Loucy (cell line): ENCODE results near the gene AKAP6.

Experiments
- H2AFZ ChIP-seq: fragments of 200-600 bp; sonication (generic); 2 replicates; pipeline ENCODE4 v1.6.0; 2016; ENCODE audit warnings: antibody characterized with exemption, mild to moderate bottlenecking, low read length, moderate library complexity
- H3F3A ChIP-seq: fragments of 200-600 bp; 2 replicates; pipeline ENCODE4 v1.6.0; 2016; ENCODE audit warnings: antibody characterized with exemption, low read depth, mild to moderate bottlenecking
- H3K27me3 ChIP-seq: fragments of 200-600 bp; sonication (generic); 2 replicates; pipeline ENCODE4 v1.6.1; 2014; ENCODE audit warnings: low read length, mild to moderate bottlenecking; ENCODE audit not compliant: insufficient read depth, poor library complexity, severe bottlenecking
- H3K36me3 ChIP-seq: fragments of 200-600 bp; sonication (generic); 2 replicates; pipeline ENCODE4 v1.6.1; 2016; ENCODE audit warnings: low read length; ENCODE audit not compliant: insufficient read depth
- H3K4me1 ChIP-seq: fragments of 200-600 bp; sonication (generic); 2 replicates; pipeline ENCODE4 v1.5.1; 2014; ENCODE audit warnings: low read length, mild to moderate bottlenecking; ENCODE audit not compliant: insufficient read depth, poor library complexity, severe bottlenecking
- H3K4me2 ChIP-seq: fragments of 200-600 bp; sonication (generic); 2 replicates; pipeline ENCODE4 v1.6.0; 2014; ENCODE audit warnings: antibody characterized with exemption, low read length, low read depth, mild to moderate bottlenecking; ENCODE audit not compliant: poor library complexity, severe bottlenecking
- H3K4me3 ChIP-seq: fragments of 200-600 bp; sonication (generic); 2 replicates; pipeline ENCODE4 v1.5.1; 2014; ENCODE audit warnings: low read length, mild to moderate bottlenecking, mixed read lengths; ENCODE audit not compliant: poor library complexity, severe bottlenecking
- H3K79me2 ChIP-seq: fragments of 200-600 bp; sonication (generic); 2 replicates; pipeline ENCODE4 v1.6.1; 2014; ENCODE audit warnings: low read length; ENCODE audit not compliant: insufficient read depth
- H3K9ac ChIP-seq: fragments of 200-600 bp; sonication (generic); 2 replicates; pipeline ENCODE4 v1.6.0; 2014; ENCODE audit warnings: mild to moderate bottlenecking, low read depth, low read length, moderate library complexity; ENCODE audit not compliant: poor library complexity, severe bottlenecking
- H3K9me2 ChIP-seq: fragments of 200-600 bp; sonication (generic); replicated peaks from 2 replicates; pipeline ENCODE4 v1.6.1; 2016; ENCODE audit warnings: low read depth, low read length, mixed read lengths
- H3K9me3 ChIP-seq: fragments of 200-600 bp; sonication (generic); 2 replicates; pipeline ENCODE4 v1.6.1; 2014; ENCODE audit warnings: mild to moderate bottlenecking, antibody characterized with exemption, low read length, low read depth; ENCODE audit not compliant: insufficient read depth
- H4K20me1 ChIP-seq: fragments of 200-600 bp; sonication (generic); 2 replicates; pipeline ENCODE4 v1.6.0; 2014; ENCODE audit warnings: antibody characterized with exemption, low read length, mild to moderate bottlenecking; ENCODE audit not compliant: insufficient read depth, poor library complexity, severe bottlenecking
- CTCF ChIP-seq: fragments of 200-600 bp; sonication (generic); conservative IDR thresholded peaks from 2 replicates; pipeline ENCODE4 v1.5.1; 2014; ENCODE audit warnings: mild to moderate bottlenecking, antibody characterized with exemption, low read length
- EZH2phosphoT487 ChIP-seq: fragments of 200-600 bp; IDR thresholded peaks from 2 replicates; pipeline ENCODE4 v1.6.1; 2018; ENCODE audit warnings: antibody characterized with exemption, mild to moderate bottlenecking, moderate library complexity, borderline replicate concordance

Gene AKAP6

GRCh38 chr14:32756775-32757174 is 427.7 kb downstream of the AKAP6 start:
- Histone ChIP-seq H2AFZ (no peak overlapping the region), H3K4me1 (no peaks in the 10 kb centered on the region)

DNA sequence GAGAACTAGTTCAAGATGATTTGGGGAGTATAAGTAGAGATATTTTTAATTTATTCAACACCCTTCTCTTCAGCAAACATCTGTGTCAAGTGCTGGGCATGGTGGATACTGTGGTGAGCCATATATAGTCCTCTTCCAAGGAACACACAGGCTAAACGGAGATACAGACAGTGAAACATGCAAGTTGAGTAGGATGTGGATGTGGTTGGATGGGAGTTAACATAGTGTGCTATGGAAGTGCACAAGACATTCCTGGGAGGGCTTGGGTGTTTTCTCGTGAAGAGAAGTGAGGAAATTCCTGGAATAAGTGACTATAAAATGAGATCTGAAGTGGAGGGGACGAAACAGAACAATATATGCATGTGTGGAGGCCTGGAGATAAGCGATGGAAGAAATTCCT is 428.5 kb downstream of the AKAP6 start:
- H3K4me3 ChIP-seq: no peak overlapping the region
- no peaks in the 10 kb centered on the region for H3K4me1 ChIP-seq
- H2AFZ ChIP-seq: no peak overlapping the region
- no peaks in the 10 kb centered on the region for H3K27me3 ChIP-seq
- no peaks in the 10 kb centered on the region for H3K36me3 ChIP-seq
- TF ChIP-seq CTCF: no peak
- no peak for TF ChIP-seq EZH2phosphoT487
- H3K79me2 ChIP-seq: no peaks in the 10 kb centered on the region
- H3K9ac ChIP-seq: no peak overlapping the region
- no peaks in the 10 kb centered on the region for H3F3A ChIP-seq
- H3K9me3 ChIP-seq: no peaks in the 10 kb centered on the region
- H3K9me2 ChIP-seq: no peaks in the 10 kb centered on the region
- H3K4me2 ChIP-seq: no peak overlapping the region
- no peaks in the 10 kb centered on the region for H4K20me1 ChIP-seq

More at GRCh38 chr14:32756775-32757174, 427.7 kb downstream of the AKAP6 start:
- TF ChIP-seq CTCF (no peak), EZH2phosphoT487 (no peak)
- Histone ChIP-seq H3K4me3 (no peak overlapping the region), H3K4me2 (no peak overlapping the region), H3K9me2 (no peaks in the 10 kb centered on the region), H3K9me3 (no peaks in the 10 kb centered on the region), H4K20me1 (no peaks in the 10 kb centered on the region), H3K36me3 (no peaks in the 10 kb centered on the region), H3K9ac (no peak overlapping the region), H3F3A (no peaks in the 10 kb centered on the region), H3K27me3 (no peaks in the 10 kb centered on the region), H3K79me2 (no peaks in the 10 kb centered on the region)

DNA sequence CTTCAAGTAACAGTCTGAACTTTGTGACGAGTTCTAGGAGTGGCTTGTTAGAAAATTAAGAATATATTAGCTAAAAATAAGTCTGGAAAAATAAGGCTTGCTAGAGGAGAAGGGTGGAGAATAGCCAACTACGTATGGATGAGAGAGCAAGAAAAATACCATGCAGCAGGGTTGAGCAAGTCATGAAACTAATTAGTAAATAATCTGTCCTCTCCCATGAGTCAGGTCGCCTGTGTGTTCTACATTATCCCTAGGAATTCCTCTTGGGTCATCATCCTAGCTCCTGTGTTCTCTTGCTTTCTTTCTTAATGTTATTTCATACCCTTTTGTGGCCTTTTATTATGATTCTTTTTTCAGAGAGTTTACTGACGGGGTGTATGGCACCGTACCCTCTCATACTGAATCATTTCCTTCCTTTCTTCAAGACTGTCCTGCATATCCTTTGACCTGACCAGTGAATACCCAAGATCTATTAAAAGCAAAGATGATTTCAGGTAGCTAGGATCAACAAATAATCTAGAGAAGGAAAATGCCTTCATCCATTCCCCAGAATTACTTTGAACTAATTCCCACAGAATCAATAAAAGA is 432.4 kb downstream of the AKAP6 start:
- H3K4me2 ChIP-seq: no peak overlapping the region
- no peak overlapping the region for H2AFZ ChIP-seq
- no peak overlapping the region for H3K9ac ChIP-seq
- no peaks in the 10 kb centered on the region for H3K36me3 ChIP-seq
- no peaks in the 10 kb centered on the region for H3K79me2 ChIP-seq
- no peaks in the 10 kb centered on the region for H3F3A ChIP-seq
- H3K4me1 ChIP-seq: no peaks in the 10 kb centered on the region
- no peaks in the 10 kb centered on the region for H3K9me2 ChIP-seq
- H3K9me3 ChIP-seq: no peaks in the 10 kb centered on the region
- no peak for TF ChIP-seq CTCF
- no peak for TF ChIP-seq EZH2phosphoT487
- H3K27me3 ChIP-seq: no peaks in the 10 kb centered on the region
- no peak overlapping the region for H3K4me3 ChIP-seq
- no peaks in the 10 kb centered on the region for H4K20me1 ChIP-seq
